Kidney (tissue), 14 donors: ENCODE data around the gene P2RY12. TPM values are rescaled to one million over a fixed set of nuclear protein-coding genes. Genes with fewer than 3 reads are reported as not detected.

Experiments
- DNase-seq, 5 donors: peaks; one replicate each; pipeline ENCODE4 v3.0.0-alpha.2; 2013 to 2020
- FAIRE-seq: peaks from 2 replicates; lab custom pipeline; 2012; peaks lifted over from hg19 to GRCh38; lab: Jason Lieb, UNC
- H3K27ac ChIP-seq, 2 donors: one replicate each; pipeline ENCODE4 v1.7.0; 2013; ENCODE audit warnings: low read depth in 2 of 2, low read length in 2 of 2, inconsistent platforms in 1 of 2
- H3K27me3 ChIP-seq: one replicate; pipeline ENCODE4 v1.7.1; 2013; ENCODE audit warnings: low read length, inconsistent platforms; ENCODE audit not compliant: control insufficient read depth, insufficient read depth
- H3K36me3 ChIP-seq, 3 donors: one replicate each; pipeline versions ENCODE4 v1.7.0 to v1.7.1; 2013; ENCODE audit warnings: low read length in 3 of 3, control low read depth in 1 of 3, inconsistent platforms in 1 of 3; ENCODE audit not compliant: insufficient read depth in 3 of 3, control insufficient read depth in 2 of 3
- H3K4me1 ChIP-seq, 3 donors: one replicate each; pipeline versions ENCODE4 v1.7.0 to v1.7.1; 2013; ENCODE audit warnings: low read length in 3 of 3, inconsistent platforms in 1 of 3, low read depth in 1 of 3; ENCODE audit not compliant: control insufficient read depth in 2 of 3, insufficient read depth in 2 of 3
- H3K4me3 ChIP-seq, 3 donors: one replicate each; pipeline versions ENCODE4 v1.7.0 to v1.8.1; 2013; ENCODE audit warnings: low read length in 3 of 3, control low read depth in 1 of 3, inconsistent platforms in 1 of 3
- H3K9ac ChIP-seq, 3 donors: one replicate each; pipeline versions ENCODE4 v1.7.0 to v1.7.1; 2013; ENCODE audit warnings: low read length in 3 of 3, control low read depth in 1 of 3, inconsistent platforms in 1 of 3
- H3K9me3 ChIP-seq, 3 donors: one replicate each; pipeline versions ENCODE4 v1.7.0 to v1.7.1; 2013; ENCODE audit warnings: low read length in 3 of 3, control low read depth in 1 of 3, inconsistent platforms in 1 of 3; ENCODE audit not compliant: control insufficient read depth in 2 of 3, insufficient read depth in 1 of 3
- intact Hi-C: fragments of 100-400 bp; cut with DNase I; formaldehyde crosslinking; loops from one replicate; pipeline ENCODE4 v1.11.1; 2022
- polyA plus RNA-seq: library from polyadenylated mRNA; stranded (reverse); fragments of 350-450 nt; fragmentation: Illumina TruSeq; extraction: RNeasy Lipid Tissue Mini Kit (QIAGEN cat#74804); gene quantifications from one replicate; pipeline ENCODE4 v1.2.3, GENCODE V29; 2014; ENCODE audit warnings: low read depth, low replicate concordance; ENCODE audit not compliant: insufficient read depth
- total RNA-seq: library from RNA; stranded (reverse); fragmentation: NEBNext Ultra II Directional; extraction: Animal tissue kit (Norgen Biotek cat#: 25700); gene quantifications from one replicate; pipeline ENCODE4 v1.2.1, GENCODE V29; 2021
- TF ChIP-seq, protein P1 (sequence below): IDR thresholded peaks from 3 replicates; pipeline ENCODE4 v1.5.1; 2012; ENCODE audit warnings: mild to moderate bottlenecking, moderate library complexity, borderline replicate concordance; ENCODE audit not compliant: insufficient read depth; ENCODE audit errors: extremely low read depth
- donor health status: control.
- donor health status: control.
- donor health status: control.
- donor health status: control.
- donor health status: control.
- donor health status: DM: yes; HTN: yes; CAD: no.
- donor health status: Normal renal cell carcinoma (clear cell type).

The P2RY12 gene
- total and polyA plus RNA-seq, 2 donors from 2014 or later = 2.2 TPM; not detected in 1

DNA sequence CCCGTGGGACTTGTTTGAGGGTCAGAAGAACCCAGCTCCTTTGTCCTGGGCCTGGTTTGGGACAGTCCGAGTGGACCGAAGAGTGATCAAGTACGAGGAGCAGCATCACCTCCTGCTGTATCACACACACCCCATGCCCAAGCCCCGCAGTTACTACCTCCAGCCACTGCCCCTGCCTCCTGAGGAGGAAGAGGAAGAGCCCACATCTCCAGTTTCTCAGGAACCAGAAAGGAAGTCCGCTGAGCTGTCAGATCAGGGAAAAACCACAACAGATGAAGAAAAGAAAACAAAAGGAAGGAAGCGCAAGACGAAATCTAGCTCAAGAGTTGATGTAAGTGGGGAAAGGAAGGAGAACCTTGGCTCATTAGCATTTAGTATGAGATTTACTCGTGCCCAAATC is 3.3 kb upstream of the P2RY12 start:
- intact Hi-C loops = no loop called here
- Histone ChIP-seq H3K36me3 (no peaks in the 10 kb centered on the region), H3K4me1 (peaks cover 0 to 12% (median 4%) of the 10 kb centered on the region in 3 donors), H3K27ac (no peak overlapping the region), H3K9me3 (no peaks in the 10 kb centered on the region), H3K4me3 (no peak overlapping the region), H3K27me3 (no peaks in the 10 kb centered on the region), H3K9ac (no peak overlapping the region)
- no peak for DNase-seq
- TF ChIP-seq, protein P1, sequence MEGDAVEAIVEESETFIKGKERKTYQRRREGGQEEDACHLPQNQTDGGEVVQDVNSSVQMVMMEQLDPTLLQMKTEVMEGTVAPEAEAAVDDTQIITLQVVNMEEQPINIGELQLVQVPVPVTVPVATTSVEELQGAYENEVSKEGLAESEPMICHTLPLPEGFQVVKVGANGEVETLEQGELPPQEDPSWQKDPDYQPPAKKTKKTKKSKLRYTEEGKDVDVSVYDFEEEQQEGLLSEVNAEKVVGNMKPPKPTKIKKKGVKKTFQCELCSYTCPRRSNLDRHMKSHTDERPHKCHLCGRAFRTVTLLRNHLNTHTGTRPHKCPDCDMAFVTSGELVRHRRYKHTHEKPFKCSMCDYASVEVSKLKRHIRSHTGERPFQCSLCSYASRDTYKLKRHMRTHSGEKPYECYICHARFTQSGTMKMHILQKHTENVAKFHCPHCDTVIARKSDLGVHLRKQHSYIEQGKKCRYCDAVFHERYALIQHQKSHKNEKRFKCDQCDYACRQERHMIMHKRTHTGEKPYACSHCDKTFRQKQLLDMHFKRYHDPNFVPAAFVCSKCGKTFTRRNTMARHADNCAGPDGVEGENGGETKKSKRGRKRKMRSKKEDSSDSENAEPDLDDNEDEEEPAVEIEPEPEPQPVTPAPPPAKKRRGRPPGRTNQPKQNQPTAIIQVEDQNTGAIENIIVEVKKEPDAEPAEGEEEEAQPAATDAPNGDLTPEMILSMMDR = no peak
- no peak for FAIRE-seq

DNA sequence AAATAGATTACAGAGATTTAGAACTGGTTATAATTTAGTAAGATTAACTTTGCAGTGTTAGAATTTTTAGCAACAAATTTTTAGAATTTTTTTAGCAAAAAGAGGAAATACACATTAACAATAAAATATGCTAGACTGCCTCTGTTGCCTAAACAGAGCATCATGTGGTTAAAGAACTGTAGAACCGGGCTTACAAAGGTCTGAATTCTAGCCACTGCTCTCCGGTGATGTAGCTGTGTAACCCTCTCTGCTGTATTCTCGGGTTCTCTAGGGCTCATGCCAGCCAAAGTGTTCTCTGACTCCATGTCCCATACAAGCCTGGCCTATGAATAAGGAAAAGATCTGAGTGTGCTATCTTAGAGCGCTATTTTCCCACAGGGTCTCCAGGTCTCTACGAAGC is 2.9 kb upstream of the P2RY12 start:
- TF ChIP-seq, protein P1 = no peak
- intact Hi-C loops = no loop called here
- no peaks in the 10 kb centered on the region for H3K9me3 ChIP-seq
- no peaks in the 10 kb centered on the region for H3K36me3 ChIP-seq
- FAIRE-seq (no peak), DNase-seq (no peak)
- H3K4me1 ChIP-seq = peaks cover 0 to 12% (median 4%) of the 10 kb centered on the region in 3 donors
- no peak overlapping the region for H3K9ac ChIP-seq
- no peak overlapping the region for H3K27ac ChIP-seq
- no peak overlapping the region for H3K4me3 ChIP-seq
- no peaks in the 10 kb centered on the region for H3K27me3 ChIP-seq

DNA sequence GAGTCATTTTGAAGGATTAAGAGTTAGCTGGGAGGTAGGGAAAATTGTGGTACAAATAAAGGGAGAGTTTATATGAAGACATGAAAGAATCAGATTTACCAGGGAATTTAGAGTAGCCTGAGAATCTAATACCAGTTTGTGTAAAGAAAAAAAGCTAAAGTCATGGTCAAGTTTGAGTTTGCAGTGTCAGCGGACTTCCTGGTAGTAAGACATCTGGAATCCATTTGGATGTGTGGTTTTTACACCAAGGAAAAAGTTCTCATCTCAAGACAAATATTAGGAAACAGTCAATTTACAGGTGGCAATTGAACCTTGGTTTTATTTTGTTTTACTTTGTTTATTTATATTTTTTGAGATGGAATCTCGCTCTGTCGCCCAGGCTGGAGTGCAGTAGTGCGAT is 1.5 kb upstream of the P2RY12 start:
- intact Hi-C loops = no loop called here

More for the DNA sequence above, 1.5 kb upstream of the P2RY12 start:
- H3K9ac ChIP-seq = no peak overlapping the region
- peaks cover 0 to 12% (median 4%) of the 10 kb centered on the region in 3 donors for H3K4me1 ChIP-seq
- no peaks in the 10 kb centered on the region for H3K36me3 ChIP-seq
- no peak overlapping the region for H3K4me3 ChIP-seq
- no peak overlapping the region for H3K27ac ChIP-seq
- DNase-seq (no peak), FAIRE-seq (no peak)
- TF ChIP-seq, protein P1 = no peak
- H3K27me3 ChIP-seq = no peaks in the 10 kb centered on the region
- no peaks in the 10 kb centered on the region for H3K9me3 ChIP-seq
